ENCODE measurements around the gene METTL8.

Gene METTL8, protein sequence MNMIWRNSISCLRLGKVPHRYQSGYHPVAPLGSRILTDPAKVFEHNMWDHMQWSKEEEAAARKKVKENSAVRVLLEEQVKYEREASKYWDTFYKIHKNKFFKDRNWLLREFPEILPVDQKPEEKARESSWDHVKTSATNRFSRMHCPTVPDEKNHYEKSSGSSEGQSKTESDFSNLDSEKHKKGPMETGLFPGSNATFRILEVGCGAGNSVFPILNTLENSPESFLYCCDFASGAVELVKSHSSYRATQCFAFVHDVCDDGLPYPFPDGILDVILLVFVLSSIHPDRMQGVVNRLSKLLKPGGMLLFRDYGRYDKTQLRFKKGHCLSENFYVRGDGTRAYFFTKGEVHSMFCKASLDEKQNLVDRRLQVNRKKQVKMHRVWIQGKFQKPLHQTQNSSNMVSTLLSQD

DNA sequence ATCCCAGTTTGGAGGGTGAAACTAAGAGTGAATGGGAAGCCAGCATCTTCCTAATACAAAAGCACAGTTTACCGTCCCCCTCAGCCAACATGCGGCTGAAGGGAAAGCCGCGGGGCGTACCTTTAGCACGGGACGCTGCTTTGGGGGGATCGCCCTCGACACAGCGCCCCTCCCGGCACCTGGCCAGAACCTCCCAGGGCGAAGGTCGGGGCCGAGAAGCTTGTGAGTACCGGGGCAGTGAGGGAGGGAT lies at the start of gene METTL8:
Gene METTL8 (minus strand): TSS at position 228 of the 250 bp plus-strand sequence. CDS start 41,805 bp downstream, outside the sequence.
- no peak for DNase-seq (ENCODE audit: low spot score)

DNA sequence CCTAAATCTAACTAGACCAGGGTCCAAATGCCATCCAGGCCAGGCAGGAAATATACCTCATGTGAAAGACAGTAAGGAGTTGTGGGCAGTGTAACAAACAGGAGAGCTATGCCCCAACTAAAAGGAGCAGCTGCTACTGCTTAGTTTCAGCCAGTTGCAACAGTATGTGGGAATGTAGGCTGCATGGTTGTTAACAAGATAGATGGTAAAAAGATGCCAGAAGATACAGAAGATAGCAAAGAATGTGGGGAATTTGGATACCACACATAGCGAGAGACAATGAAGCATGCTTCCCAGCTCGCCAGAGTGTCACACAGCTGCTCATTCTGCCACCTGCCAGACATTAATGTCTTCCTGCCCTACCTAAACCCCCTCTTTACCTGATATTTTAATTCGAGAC lies 49.1 kb upstream of the METTL8 start:
- no peak for DNase-seq (ENCODE audit: low spot score)

DNA sequence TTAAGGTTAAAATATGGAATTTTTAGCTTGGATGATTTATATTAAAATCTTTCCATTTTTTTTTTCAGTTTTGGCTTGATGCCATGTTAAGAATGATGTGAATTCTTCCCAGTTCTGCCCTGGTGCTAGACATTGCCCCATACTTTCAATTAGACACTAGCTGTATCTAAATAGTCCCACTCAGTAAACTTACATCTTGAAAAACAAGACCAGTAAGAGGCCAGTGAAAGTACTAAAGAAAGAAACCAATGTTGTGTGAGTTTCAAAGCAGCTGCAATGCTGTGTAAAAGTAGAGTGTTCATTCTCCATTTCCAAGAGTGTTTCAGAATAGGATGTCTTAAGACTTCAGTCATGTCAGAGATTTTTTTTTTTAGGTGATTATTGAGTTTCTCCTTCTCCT lies 48.5 kb upstream of the METTL8 start:
- no peak for DNase-seq (ENCODE audit: low spot score)

DNA sequence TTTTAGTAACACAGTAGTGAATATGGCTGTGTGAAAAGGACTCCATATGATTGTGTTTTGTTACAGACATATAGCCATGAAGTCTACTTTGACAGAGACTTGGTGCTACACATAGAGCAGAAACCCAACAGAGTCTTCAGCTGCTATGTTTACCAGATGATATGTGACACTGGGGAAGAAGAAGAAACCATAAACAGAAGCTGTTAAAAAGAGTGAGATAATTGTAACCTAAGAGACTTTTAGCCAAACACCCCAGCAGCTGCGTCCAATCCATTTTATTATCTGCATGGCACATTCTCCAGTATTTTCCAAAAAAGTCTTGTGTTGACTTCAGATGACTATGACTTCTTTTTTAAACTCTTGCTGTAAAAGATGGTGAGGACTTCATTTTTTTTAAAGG lies 47.1 kb upstream of the METTL8 start:
- DNase-seq (ENCODE audit: low spot score), result no peak

DNA sequence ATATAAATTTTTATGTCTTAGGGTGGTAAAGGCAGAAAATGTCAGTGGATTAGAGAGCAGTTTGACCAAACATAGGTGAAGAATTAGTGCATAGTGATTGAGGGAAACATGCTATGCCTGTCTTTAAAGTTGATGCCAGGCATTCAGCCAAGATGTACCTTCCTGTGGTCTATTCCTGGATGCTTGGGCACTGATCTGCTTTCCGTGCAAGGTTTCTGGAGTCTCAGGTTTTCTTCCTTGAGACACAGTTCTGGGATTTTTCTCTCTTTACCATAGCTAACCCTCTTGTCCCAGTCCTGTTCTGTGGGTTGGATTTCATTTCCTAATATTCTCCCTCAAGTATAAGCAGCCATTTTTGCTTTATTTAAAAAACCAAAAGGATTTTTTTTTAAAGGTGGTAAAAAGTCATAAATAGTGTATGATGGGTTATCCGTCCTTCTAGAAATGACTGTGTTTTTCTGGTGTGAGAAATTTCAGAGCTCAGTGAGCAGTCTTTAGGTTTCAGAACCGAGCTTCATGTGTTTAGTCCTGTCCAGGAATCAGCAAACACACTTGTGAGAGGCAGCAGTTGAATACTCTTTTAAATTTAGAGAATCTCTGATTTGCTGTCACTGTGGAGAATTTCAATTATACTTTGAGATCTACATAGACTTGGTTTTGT lies 45.5 kb upstream of the METTL8 start:
- no peak for DNase-seq (ENCODE audit: low spot score)

DNA sequence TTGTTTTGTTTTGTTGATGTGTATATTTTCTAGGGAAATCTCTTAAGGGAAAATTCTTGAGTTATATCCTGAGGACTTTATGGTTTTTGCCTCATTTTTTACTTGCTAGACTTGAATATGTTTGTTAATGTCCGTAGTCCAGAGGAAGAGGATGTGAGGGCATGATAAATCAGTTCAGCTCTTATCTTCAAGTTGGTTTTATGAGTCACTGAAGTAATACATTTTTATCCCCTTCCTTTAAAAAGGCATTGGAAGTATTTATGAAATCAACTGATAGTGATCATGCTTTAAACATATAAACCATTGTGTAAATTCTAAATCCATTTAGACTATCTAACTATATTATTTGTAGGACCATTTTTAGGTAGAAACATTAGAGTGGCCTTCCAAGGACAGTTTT lies 44.6 kb upstream of the METTL8 start:
- DNase-seq (ENCODE audit: low spot score), result no peak

DNA sequence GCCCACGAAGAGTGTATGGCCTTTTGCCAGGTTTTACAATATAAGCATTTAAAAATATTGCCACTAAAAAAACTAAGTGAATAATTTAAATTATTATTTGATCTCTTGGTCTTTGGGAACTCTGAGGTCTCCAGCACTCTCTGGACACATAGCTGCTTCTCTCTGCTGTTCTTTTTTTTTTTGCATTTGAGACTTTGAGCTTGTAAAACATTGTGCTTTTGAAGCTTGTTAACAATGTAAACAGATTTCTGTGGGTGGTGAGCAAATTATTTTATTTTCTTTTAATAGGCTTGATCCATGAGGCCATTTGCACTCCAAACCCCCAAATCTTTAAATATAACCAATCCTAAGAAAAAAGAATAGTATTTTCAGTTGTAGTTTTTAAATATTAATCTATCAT lies 42.2 kb upstream of the METTL8 start:
- no peak for DNase-seq (ENCODE audit: low spot score)

DNA sequence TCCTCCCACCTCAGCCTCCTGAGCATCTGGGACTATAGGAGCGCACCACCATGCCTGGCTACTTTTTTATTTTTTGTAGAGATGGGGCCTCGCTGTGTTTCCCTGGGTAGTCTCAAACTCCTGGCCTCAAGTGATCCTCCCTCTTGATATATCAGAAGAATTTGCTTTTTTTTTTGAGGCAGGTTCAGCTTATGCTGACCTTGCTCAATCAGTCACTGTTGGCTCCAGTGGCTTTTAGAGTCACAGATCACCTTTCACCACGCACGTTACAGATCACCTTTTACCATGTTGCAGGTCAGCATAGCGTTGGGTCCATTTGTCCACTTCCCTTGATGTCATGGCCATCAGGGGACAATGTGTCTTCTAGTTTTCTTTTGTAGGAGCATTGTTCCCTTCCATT lies 36.3 kb upstream of the METTL8 start:
- DNase-seq (ENCODE audit: low spot score), result no peak

DNA sequence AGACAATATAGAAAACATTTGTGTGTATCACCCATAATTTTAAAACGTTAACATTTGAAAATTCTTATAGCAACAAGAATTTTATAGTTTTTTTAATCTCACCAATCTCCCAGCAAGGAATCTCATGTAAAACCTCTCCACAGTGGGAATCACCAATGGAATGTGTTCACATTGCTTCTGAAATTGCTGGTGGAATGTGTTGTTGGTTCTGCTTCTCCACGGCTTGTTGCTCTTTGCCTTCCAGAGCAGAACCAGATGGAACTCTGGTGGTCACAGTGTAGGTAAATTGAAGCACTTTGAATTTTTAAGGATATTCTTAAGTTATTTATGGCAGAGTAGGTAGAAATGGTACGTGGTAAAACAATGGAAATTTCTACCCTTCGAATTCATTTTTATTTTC lies 35.4 kb upstream of the METTL8 start:
- DNase-seq (ENCODE audit: low spot score), result no peak

DNA sequence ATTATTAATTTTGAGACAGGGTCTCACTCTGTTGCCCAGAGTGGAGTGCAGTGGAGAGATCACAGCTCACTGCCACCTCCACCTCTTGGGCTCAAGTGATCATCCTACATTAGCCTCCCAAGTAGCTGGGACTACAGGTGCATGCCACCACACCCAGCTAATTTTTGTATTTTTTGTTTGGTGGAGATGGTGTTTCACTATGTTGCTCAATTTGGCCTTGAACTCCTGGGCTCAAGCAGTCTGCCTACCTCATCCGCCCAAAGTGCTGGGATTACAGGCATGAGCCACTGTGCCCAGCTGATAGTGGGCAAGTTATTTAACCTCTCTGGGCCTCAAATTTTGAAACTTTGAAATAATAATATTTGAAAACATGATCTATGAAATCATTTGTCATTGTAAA lies 26.7 kb upstream of the METTL8 start:
- DNase-seq (ENCODE audit: low spot score), result no peak

DNA sequence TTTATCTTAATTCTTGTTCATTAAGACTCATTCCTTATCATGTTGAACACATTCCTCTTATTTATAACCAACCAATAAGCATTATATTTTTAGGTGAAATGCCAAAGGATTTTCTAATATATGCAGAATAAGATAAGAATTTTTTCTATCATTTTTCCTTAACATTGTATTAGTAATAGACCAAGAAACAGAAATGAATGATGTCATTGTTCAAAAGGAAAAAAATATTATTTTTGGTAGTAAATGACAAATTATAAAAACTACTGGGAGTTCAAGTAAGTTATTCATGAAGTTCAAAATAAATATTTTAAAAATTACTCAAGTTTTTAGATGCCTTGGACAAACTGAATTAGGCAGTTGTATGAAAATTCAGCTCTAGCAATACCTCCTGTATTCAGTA lies 25.7 kb upstream of the METTL8 start:
- DNase-seq (ENCODE audit: low spot score), result no peak

DNA sequence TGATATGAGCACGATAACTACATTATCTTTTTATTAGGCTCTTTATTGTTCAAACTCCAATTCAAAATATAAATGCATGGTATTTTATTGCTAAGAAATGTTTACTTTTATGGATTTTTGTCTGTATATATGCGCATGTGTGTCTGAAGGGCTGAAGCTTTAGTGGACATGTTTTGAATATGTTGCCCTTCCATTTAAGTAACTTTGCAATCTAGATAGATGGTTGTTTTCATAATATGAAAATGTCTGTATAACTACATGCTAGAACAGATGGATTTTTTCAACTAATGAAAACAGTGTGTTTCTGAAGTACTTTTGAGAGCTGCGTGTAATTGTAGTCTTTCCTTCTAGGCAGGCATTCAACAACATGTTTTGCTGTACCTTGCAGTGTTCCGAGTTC lies 19.0 kb upstream of the METTL8 start:
- no peak for DNase-seq (ENCODE audit: low spot score)

DNA sequence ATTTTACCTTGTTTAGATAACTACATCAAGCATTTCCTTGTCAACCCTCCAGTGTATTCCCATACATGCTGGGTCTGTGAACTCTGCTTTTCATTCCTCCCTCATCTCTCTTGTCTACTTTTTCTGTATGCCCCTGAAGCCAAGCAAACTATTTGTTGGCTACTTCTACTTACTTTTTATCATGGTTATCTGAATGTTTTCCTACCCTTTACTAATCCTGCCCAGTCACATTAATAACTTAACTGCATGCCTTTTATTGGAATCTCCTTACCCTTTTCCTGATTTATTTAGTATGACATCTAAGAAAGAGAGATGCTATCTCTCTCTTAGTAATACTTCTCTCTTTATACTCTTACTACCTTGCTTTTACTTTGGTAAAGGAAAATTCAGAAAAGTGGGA lies 17.3 kb upstream of the METTL8 start:
- no peak for DNase-seq (ENCODE audit: low spot score)

DNA sequence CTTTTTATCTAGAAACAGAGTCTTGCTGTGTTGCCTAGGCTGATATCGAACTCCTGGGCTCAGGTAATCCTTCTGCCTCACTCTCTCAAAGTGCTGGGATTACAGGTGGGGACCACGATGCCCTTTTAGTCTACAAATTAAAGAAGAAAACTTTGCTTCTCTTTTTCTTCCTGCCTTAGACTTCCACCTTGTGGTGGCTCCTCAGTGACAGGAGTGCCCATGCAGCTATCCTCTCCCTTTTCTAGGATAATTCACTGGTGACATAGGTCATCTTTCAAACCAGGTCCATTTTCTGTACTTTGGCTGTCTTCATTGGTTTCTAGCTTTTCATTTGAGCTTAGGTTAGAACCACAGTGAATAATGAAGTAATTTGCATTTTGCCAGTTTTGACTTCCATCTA lies 13.9 kb upstream of the METTL8 start:
- DNase-seq (ENCODE audit: low spot score), result no peak

DNA sequence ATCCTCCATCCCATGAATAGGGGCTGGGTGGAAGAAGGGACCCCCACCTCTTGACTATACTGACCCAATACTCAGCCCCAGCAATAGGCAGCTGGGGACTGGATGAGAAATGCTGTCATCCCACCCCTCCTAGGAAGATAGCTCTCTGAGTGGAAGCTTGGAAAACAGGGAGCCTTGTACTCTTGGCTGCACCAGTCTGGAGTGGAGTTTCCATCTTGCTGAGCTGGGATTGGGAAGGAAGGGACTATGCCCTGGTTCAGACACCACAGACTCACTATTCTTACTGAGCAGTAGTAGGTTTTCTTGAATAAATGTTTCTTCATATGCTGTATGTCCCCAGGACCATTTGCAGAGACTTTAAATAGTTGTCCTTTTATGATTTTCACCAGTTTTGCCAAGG lies 7.7 kb upstream of the METTL8 start:
- DNase-seq (ENCODE audit: low spot score), result no peak

DNA sequence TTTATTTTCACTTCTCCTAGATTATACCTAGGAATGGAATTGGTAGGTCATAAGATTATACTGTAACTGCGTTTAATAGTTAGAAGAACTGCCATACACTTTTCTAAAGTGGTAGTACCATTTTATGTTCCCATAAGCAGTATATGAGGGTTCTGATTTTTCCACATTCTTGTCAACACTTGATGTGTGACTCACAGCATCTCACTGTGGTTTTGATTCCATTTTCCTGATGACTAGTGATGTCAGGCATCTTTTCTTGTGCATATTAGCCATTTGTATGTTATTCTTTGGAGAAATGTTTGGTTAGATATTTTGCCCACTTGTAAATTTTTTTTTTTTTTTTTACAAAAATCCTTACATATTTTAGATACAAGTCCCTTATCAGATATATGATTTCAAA lies 2.5 kb upstream of the METTL8 start:
- DNase-seq (ENCODE audit: low spot score), result no peak

DNA sequence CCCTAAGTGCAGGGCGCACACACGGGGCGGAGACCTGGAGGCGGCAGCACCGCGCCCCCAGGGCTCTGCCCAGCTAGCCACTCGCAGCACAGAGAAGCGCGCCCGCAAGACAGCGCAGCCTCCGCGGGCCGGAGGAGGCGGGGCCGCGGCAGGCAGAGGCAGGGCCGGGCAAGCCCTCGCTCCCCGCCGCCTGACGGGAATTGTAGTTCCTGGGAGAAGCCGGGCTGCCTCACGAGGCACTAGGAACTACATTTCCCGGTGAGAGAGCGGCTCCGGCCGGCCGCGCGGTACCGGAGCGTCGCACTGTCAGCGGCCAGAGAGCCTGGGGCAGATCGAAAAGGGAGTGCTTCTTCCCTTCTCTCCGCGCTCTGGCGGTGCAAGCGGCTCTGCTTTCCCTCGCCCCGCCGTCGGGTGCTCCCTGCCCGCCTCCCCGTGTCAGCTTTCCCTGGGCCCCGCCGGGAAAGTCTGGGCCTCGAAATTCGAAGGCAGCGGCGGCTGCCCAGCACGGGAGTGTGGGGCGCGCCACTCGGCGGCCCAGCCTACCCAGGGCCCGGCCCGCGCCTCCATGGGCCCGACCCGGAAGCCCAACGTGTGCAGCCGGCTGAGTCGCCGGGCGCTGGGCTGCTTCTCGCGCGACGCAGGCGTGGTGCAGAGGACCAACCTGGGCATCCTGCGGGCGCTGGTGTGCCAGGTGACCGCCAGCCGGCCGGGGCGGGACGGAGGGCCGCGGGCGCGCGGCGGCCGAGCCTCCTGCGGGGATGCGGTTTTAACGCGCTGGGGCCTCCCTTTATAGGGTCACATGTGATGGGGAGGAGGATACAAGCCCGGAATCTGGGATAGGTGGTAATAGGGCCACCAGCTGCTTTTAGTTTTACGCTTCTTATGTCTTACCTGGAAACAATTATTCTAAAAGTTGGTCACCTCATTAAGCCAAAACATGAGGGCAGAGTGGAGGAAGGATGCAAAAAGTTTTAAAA lies 511 bp upstream of the METTL8 start, which contains the start of gene DCAF17:
Gene DCAF17 (plus strand): TSS at position 214 of the 977 bp plus-strand sequence. CDS start 352 bp downstream, at position 566.
- DNase-seq (ENCODE audit: low spot score), result peak; percentile 98

DNA sequence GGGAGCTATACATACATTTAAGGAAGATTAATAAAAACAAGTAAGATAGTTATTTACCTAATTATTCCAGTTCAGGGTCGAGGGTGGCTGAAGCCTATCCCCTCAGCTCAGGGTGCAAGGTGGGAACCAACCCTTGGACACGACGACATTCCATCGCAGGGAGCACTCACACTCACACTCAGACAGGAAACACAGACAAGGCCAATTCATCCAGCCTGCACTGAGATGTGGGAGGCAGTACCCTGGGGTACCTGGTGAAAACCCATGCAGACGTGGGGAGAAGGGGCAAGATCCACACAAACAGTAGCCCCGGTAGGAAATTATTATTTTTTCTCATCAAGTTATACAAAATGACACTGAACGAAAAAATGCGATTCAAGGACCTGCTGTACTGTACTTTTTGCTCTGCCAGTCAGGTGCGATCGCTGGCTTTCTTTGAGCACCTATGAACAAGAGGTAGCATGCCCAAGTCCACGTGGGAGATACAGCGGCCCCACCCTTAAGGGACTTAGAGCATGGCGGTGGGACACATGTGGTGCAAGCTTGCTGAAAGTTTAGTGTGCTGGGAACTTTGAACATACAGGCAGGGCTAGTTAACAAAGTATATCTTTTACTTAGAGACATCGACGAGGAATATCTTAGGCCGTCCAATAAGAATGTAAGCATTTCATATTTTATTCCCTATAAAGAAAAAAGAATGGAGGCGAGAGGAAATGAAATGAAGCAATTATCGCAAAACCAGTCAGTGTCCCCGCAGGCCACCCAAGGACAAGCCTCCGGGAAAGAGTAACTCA lies 624 bp downstream of the METTL8 start:
- peak; percentile 86 for DNase-seq (ENCODE audit: low spot score)

DNA sequence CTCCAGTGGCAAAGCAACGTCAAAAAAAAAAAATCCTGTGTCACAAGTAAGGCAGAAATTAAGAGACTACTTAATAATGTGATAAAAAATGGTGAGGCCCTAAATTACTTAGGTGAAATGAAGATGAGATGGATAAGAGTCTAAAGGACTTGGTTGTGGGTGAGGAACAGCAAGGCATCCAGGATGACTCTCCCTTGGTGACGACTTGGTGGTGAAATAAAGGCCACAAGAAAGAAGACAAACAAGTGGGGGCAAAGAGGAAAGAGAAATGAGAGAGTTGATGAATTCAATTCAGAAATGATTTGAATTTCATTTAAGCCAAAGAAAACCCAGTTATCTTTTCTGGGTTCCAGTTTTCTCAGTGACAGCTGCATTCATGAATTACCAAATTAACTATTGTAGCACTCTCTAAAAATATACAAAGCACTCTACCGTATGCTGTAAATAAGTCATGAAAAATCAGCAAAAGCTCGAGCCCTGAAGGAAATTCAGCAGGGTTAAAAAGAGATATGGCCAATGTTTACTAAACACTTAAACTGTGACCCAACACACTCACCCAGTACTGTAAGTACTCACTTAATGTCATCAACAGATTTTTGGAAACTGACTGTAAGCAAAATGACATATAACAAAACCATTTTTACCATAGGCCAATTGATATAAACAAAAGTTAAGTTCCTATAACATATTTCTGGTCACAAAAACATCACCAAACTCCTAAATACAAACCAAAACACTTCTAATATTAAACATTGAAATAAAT lies 1.4 kb downstream of the METTL8 start:
- peak; percentile 30 for DNase-seq (ENCODE audit: low spot score)

DNA sequence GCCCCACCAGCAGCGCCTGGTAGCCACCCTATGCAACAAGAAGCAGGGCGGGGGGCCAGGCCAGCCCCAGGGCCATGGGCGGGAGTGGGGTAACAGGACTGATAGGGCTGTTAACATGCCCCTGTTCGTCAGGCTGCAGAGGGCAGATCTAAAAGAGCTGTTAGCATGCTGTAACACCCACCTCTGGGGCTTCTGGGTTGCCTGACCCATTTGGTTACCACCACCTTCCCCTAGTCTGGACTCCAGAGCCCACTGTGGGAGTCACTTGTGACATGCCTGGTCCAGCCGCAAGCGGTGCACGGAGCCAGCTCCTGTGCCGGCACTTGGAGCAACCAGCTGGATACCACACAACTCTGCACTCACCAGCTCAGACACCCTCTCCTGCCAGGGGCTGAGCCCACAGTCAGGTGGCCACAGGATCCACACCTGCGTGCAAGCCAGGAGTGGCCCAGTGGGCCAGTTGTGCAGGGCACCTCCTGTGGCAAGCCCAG lies 2.1 kb downstream of the METTL8 start:
- DNase-seq (ENCODE audit: low spot score), result no peak
